Measurements from ENCODE around the gene TRAPPC12.

TRAPPC12 gene

DNA sequence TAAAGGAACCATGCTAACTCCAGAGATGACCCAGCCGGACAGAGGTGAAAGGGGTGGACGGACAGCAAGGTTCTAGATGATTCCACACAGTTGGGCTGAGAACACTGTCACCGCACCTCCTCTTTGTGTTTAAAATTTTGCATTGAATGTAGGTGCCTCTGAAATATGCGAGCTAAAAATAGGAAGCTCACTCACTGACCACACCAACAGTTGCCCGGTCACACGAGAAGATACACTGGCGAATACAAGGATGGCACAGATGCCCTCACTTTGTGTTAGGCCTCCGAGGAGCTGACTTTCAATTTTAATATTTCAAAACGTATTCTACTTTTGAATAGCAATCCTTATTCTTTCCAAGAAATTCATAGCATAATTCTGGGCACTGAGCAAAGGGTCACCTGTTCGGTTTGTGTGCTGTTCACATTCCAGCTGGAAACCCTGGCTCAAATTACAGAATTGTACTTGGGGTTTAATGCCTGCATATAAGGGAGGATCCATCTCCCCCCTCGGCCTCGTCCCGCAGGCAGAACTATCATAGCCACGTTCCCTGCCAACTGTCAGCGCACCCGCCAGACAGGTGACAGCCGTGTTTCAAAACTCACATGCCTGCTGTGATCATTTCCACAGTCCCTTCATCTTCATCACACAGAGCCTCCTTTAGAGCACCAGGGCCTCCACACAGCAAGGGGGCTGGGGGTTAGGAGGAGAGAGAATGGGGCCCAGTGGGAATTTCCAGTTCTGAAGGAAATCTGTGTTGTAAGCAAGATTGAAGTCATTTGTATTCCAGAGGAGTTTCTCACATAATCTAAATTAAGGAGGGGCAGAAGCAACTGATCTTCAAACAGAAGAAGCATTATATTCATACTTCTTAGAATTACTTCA is 91.6 kb downstream of the TRAPPC12 start:
- no peak for DNase-seq

DNA sequence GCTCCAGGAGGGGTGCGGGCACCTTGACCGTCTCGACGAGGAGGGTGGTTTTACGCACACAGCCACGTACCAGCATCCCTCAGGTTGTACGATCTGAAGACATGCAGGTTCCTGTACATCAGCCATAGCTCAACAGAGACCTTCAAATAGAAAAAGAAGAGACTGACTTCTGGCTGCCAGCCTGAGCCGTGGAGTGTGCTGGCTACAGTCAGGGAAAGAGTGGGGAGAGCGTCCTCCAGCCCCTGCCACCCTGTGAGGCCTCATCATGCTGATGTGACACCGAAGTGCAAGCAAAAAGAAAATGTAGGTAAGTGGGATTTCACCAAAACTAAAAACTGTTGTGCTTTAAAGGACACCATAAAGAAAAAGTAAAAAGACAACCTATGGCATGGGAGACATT is 92.8 kb downstream of the TRAPPC12 start:
- DNase-seq = no peak

DNA sequence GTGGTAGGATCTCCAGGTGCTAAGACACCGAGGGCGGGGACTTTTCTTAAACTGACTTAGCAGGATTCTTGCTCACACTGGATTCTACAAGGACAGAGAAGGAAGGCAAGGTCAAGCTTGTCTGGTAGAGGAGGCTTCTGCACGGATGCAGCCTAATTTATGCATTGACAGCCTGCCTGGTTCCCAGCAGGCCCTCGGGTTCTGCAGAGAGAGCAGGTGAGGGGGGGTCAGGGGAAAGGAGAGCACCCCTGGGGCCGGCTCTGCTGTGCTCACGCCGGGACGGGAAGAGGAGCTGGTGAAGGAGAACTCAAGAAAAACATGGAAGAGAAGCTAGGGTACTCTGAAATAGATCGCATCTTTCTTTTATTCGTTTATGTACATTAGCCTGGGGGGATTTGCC is 93.5 kb downstream of the TRAPPC12 start:
- no peak for DNase-seq

DNA sequence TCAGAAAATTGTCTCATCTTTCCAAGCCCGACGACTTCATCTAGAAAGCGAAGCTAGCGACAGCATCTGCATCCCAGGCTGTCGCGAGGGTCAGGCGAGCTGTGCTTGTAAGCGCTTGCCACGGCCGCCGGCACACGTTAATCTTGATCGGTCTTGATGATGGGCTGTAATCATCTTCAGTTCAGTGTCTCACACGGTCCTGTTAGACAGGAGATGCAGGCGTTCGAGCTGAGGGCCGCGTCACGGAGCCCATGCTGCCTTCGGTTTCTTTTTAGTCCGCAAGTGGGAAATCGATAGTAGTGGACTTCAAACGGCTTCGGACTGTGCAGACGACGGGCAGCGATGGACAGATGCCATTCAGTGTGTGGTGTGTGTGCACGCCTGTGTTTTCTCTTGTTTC is 96.3 kb downstream of the TRAPPC12 start:
- no peak for DNase-seq

DNA sequence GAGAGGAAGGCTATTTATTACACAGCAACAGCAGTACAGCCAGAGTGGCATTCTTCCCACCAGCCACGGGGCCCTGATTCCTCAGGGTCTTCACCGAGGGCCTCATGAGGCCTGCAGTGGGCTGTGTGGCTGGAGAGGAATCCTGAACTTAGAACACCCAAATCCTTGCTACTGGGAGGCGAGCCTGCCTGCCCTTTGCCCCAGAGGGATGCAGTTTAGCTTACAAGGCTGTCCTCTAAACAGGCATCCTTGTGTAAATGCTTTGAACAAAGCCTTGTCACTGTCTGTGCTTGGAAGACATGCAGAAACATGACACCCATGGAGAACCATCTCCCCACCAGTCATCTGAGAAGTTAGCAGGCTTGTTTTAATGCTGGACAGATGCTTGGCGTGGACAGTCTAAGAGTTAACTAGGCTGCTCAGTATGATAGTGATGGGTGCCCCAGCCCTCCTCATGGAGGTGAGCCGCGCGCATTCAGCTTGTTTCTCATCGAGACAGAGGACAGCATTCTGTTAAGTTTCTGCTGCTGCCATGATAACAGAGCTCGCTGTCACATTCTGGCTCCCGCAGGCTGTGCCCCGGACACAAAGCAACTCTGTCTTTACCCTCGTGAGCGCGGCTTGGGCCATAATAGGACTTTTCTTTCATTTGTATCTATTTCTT is 97.0 kb downstream of the TRAPPC12 start:
- DNase-seq = no peak

DNA sequence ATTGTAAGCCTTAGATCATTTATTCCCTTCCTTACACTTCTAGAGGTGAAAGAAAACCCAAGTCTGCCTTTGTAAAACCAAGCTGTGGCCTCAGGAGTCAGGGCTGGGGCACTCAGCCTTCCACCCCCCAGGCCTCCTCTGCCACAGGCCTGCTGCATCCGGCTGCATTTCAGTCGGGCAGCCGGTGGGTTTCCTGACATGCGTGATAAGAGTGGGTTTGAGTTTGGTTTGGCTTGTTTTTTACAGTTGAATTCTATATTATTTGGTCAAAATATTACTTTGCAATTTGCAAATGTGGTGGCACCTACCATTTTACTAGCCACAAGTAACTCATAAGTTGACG is 97.5 kb downstream of the TRAPPC12 start:
- DNase-seq = no peak

DNA sequence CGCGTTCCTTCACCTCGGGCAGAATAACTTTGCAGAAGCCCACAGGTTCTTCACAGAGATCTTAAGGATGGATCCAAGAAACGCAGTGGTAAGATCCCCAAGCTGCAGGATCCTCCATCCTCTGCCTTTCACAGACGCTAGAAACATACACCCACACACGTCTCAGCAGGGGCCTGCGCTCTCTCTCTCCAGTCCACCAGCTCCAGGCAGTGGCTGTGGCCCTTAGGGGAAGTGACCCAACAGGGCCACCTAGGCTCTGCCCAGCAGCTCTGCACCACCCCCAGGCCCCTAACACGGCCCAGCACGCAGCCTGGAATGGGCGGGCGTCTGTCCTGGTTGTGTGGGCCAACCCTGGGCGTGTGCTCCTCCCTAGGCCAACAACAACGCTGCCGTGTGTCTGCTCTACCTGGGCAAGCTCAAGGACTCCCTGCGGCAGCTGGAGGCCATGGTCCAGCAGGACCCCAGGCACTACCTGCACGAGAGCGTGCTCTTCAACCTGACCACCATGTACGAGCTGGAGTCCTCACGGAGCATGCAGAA is 99.4 kb downstream of the TRAPPC12 start:
- no peak for DNase-seq

DNA sequence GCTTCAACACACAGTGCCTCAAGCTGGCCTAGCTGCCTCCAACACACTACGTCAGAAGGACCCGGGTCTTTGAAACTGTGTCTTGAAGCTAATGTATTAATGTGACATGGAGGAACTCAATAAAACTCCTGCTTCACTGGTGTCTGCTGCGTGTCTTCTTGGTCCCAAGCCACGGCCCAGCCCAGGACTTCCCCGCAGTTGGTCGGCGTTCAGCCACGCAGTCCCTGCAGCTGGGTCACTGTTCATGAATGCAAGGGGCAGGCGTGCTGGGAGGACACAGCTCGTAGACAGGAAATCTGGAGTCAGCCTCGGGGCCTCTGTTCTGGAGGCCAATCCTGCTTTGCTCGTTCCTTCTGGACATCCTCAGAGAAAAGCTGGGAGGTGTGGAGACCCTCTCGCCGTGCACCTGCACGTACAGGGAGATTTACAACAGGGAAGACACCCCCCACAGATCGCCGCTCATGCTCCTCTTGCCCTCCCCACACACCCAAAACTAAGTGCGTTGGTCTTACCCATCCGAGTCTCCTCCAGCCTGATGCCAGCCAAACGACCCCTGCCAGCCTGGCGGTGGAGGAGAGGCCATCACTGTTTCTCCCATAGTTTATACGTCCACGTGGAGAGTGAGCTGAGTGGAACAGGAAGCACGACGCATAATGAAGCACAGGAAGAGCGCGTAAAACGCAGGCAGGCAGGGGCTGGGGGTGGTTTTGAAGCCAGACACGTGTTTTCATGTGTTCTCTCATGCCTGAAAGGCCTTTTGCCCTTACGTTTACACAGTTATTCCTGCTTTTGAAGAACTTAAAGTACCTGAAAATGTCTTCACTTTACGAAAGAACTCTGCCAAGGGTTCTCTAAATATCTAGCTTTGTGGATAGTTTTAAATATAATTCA is 100.2 kb downstream of the TRAPPC12 start:
- no peak for DNase-seq

DNA sequence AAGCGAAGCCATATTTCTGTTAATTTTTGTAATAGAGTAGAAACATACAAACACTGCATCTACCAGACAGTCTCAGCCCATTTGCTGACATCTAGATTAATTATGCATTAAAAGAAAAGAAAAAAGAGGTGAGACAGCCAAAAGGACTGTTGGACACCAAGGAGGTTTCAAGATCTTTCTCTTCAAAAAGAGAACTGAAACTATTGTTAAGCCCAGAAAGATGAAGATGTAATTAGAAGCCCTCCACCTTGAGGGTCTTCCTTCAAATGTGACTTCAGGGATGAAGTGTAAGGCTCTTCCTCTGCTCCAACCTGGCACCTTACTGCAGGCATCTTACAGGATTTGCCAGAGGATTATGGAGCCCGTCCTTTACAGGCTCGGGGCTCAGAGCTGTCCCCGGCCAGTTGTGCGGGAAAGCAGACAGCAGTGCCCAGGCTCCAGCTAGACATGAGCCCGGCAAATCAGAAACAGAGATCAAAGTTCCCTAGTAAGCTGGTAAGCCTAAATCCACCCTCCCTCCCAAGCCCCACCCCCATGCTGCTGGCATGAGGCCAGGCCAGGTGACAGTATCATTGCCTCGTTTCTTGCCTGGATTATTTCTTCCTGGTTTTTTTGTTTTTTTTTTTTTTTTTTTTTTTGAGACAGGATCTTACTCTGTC is 101.0 kb downstream of the TRAPPC12 start:
- DNase-seq = no peak

DNA sequence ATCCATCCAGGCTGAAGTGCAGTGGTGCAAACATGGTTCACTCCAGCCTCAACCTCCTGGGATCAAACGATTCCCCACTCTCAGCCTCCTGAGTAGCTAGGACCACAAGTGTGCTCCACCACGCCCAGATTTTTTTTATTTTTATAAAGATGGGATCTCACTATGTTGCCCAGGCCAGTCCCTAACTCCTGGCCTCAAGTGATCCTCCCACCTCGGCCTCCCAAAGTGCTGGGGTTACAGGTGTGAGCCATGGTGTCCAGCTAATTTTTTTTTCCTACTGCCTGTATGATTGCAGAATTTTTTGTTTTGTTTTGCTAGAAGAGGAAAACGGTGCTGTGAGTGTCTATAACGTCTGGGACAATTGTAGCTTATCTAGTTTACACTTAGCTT is 101.5 kb downstream of the TRAPPC12 start:
- no peak for DNase-seq

DNA sequence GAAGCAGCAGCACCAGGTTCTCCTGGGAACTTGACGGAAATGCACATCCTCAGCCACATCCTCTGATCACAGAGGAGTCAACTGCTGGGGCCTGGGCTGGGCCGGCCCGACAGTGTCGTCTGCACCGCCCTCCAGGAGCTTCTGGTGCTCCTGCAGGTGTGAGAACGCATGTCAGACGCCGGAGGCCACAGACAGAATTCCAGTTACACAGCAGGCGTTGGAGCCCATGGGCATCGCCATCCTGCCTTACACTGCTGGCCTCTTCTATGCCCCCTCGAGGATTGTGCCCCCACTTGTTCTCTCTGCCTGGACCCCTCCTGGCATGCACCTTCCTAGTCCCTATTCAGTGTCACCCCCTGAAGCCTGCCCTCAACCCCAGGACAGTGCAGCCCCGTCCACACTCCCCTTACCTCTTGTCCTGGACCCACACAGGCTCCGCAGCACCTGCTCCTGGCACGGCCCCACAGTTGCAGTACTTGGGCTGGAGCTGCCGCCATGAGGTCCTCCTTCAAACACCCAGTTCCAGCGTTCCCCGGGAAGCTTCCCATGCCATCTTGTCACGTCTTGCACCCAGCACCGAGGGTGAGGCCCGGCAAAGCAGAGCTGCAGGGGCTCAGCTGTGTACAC is 102.4 kb downstream of the TRAPPC12 start:
- DNase-seq = no peak

DNA sequence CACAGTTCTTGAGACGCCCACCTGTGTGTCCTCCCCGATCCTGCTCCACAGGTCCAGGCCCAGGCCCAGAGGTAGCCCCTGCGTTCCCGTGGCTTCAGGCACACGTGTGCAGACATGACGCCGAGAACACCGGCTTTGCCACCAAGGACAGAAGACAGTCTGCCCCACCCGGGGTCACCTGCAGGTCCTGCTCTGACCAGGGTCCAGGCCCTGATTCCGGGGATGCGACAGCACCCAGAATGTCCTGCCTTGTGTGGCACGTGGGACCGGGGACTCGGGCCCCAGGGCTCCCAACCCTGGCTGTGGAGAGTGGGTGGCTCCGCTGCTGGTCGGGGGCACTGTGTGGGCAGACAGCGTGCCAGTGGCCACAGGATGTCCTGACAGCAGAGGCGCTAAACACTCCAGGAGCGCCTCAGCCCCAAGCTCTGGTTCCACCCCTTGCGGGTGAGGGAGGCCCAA is 102.9 kb downstream of the TRAPPC12 start:
- DNase-seq = no peak

DNA sequence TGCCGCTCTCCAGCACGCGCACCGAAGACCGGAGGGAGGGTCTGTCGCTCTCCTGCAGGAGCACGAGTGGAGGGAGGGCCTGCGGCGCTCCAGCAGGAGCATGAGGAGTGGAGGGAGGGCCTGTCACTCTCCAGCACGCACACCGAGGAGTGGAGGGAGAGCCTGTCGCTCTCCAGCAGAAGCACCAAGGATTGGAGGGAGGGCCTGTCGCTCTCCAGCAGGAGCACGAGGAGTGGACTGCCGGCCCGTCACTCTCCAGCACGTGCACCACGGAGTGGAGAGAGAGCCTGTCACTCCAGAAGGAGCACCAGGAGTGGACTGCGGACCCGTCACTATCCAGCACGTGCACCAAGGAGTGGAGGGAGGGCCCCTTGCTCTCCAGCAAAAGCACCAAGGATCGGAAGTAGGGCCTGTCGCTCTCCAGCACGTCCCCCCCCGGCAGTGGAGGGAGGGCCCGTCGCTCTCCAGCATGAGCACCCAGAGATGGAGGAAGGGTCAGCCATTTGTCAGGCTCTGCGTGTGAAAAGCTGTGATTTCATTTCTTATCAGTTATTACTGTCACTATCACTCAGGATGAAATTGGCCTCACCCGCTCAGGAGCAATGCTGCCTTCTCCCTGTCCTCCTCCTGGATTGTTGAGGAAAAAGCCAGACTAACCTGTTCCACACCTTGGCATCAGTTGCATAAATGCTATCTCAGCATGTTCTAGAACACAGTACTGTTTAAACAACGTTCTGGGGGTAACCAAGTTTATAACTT is 103.9 kb downstream of the TRAPPC12 start:
- DNase-seq = no peak

DNA sequence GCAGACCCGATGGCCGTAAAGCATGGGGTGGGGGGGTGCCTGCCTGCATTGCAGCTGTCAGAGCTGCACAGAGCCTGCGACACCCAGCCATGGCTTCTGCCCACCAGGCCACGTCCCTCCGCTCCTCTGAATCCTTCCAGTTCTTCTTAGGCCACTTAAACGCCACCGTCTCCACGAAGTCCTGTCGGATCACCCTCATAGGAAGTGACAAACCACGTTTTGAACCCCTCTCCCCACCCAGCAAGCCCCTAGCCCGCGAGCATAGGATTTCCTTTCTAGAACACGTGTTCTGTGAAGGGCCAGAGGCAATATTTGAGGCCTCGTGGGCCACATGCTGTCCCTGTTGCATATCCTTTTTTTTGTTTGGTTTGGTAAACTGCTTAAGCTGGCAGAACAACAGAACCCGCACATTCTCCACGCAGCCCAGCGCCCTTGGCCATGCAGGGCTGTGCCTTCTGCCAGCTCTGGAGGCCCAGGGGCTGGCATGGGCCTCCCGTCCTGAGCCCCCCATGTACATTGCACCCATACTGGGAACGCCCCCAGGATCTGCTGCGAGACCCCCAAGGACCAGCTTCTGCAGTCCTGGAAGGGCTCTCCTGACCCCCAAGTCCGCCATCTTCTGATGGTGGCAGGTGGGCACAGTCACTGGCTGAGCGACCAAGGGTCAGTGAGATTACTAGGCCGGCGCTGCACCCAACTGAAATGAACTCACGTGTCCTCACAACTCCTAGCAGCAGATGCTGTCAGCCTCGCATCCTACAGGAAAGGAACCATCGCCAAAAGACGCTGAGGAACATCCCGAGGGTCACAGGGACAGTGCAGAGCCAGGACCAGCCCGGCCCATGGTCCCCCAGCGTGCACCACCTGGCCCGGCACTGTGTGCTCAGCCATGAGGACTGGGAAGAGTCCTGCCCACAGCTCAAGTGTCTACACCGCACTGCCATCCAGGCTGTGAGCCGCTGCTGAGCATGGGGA is 104.8 kb downstream of the TRAPPC12 start:
- DNase-seq = no peak

DNA sequence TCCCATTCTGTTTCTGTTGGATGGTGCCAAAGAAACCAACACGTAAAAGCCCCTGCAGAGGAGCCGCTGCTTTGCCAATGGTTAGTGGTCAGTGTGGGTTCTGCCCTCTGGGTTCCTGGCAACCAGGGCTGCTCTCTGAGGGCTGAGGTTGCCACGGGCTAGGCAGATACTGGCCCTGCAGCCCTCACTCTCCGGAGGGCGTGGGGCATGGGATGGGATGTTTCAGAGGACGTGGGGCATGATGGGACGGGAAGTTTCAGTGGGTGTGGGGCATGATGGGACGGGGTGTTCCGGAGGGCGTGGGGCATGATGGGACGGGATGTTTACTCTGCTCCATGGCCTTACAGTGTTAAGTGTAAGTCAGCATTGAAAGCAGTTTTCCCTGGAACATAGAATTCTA is 105.7 kb downstream of the TRAPPC12 start:
- no peak for DNase-seq

DNA sequence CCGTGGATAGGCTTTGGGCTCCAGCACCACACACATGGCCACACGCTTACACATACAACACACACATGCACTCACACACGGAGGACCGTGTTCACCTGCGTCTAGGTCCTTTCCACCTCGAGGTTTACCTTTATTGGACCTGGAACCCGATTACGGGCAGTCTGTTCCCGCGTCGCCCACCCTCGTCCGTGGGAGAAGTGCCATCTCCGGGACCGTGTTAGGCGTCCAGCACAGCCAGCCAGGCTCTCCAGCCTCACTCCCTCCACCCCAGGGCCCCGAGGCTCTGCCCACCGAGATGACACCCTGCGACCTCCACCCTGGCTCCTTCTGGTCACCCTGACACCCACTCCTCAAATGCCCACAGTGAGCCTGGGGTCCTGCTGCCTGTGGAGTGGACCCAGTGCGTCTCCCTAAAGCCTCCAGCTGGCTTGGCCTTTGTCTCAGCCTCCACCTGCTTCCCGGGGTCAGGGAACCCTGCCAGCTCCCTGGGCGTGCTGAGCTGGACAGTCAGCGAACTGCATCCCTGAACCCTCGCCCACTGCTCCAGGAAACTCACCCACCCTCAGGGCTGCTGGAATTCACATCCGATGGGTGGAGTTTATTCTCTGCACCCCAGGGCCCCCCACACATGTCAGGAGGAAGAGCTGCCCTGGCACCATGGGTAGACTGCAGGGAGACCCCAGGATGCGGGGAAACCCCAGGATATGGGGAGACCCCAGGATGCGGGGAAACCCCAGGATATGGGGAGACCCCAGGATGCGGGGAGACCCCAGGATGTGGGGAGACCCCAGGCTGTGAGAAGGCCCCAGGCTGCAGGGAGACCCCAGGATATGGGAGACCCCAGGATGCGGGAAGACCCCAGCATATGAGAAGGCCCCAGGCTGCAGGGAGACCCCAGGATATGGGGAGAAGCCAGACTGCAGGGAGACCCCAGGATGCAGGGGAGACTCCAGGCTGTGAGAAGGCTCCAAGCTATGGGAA is 106.8 kb downstream of the TRAPPC12 start:
- DNase-seq = no peak

DNA sequence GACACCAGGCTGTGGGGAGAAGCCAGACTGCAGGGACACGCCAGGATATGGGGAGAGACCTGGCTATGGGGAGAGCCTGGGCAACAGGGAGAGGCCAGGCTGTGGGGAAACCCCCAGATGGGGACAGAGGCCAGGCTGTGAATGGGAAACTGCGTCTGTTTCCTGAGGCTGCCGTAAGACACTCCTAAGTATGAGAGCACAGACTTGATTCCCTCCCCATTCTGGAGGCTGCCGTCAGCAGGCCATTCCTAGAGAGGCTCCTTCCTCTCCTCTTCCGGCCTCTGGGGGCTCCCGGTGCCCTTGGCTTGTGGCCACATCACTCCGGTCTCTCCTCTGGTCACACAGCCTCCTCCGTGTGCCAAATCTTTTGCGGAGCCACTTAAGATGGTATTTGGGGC is 107.5 kb downstream of the TRAPPC12 start:
- no peak for DNase-seq

DNA sequence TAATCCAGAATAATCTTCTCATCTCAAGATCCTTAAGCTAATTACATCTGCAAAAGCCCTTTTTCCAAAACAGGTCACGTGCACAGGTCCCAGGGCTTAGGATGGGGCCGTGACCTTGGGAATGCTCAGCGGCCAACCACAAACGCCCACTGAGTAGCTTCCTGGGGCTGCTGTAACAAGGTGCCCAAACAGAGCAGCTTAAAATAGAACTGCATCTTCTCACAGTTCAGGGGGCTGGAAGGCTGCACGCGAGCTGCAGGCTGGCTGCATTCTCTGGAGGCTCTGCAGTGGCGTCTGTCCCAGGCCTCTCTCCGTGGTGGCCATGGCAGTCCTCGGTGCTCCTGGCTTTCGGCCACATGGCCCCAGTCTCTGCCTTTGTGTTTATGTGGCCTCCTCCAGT is 107.9 kb downstream of the TRAPPC12 start:
- DNase-seq = no peak

DNA sequence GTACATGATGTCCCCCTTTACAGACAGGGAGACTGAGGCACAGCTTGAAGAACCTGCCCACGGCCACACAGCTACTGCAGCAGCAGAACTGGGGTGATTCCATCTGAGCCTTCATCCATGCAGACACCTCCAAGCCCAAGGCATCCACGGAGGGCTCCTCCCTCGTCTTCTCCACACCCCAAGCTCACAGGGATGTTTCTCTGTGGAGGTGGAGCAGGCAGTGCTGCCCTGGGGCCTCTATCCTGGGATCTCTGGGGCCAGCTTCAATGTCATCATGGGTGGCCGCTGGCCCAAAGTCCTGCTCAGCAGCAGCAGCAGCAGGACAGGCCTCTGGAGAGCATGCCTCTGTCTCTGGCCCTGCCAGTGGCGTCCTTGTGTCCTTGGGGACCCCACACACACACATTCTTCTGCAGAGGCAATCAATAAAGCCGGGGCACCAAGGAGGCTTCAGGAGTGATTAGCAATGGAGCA is 108.6 kb downstream of the TRAPPC12 start:
- DNase-seq = no peak
